GM18505 (cell line): ENCODE measurements around the gene RBM7.

Experiments used
- ATAC-seq: cut with Tn5 transposase; IDR thresholded peaks from one replicate; pipeline ENCODE4 v1.9.1; 2021; ENCODE audit not compliant: unreplicated experiment
- POLR2A ChIP-seq: IDR thresholded peaks from 4 replicates; pipeline ENCODE4 v1.6.1; 2011; ENCODE audit warnings: borderline replicate concordance; ENCODE audit not compliant: insufficient read depth, insufficient read length; ENCODE audit errors: extremely low read depth

The RBM7 gene

GRCh38 chr11:114400216-114400914 is at the start of gene RBM7, which contains the start of gene C11orf71:
Gene RBM7 (plus strand): TSS chr11:114400666. CDS start chr11:114400672, 6 bp downstream.
Gene C11orf71 (minus strand): TSS chr11:114400511. CDS start chr11:114400331, 180 bp downstream.
- peak; percentile 96 for ATAC-seq
- peak; percentile 99 for TF ChIP-seq POLR2A

- no peak for TF ChIP-seq POLR2A
- no peak for ATAC-seq
These were observed 47.0 kb upstream of the RBM7 start for GRCh38 chr11:114353443-114353842.

- no peak for TF ChIP-seq POLR2A
- ATAC-seq, result no peak
These were observed 46.4 kb upstream of the RBM7 start for GRCh38 chr11:114354076-114354475.

GRCh38 chr11:114358716-114359115 is 41.8 kb upstream of the RBM7 start:
- TF ChIP-seq POLR2A, result no peak
- no peak for ATAC-seq

- no peak for ATAC-seq
- TF ChIP-seq POLR2A, result no peak
These were observed 41.1 kb upstream of the RBM7 start for GRCh38 chr11:114359342-114359741.

- no peak for ATAC-seq
- TF ChIP-seq POLR2A, result no peak
These were observed 38.1 kb upstream of the RBM7 start for GRCh38 chr11:114362326-114362725.

GRCh38 chr11:114362958-114363357 is 37.5 kb upstream of the RBM7 start:
- TF ChIP-seq POLR2A, result no peak
- no peak for ATAC-seq

GRCh38 chr11:114366331-114367243 is 33.9 kb upstream of the RBM7 start:
- no peak for ATAC-seq
- TF ChIP-seq POLR2A, result no peak

GRCh38 chr11:114367244-114367957 is 33.1 kb upstream of the RBM7 start:
- no peak for TF ChIP-seq POLR2A
- no peak for ATAC-seq

- TF ChIP-seq POLR2A, result no peak
- ATAC-seq, result no peak
These were observed 31.4 kb upstream of the RBM7 start for GRCh38 chr11:114368918-114369680.

- TF ChIP-seq POLR2A, result no peak
These were observed 25.4 kb upstream of the RBM7 start for GRCh38 chr11:114375052-114375451.

GRCh38 chr11:114377612-114378267 is 22.7 kb upstream of the RBM7 start:
- ATAC-seq, result no peak
- TF ChIP-seq POLR2A, result no peak

More at GRCh38 chr11:114375052-114375451, 25.4 kb upstream of the RBM7 start:
- no peak for ATAC-seq
